H1 (cell line): ENCODE results near the gene LCT. TPM values are rescaled to one million over a fixed set of nuclear protein-coding genes. Genes with fewer than 3 reads are reported as not detected.

Source experiments
- CTCF ChIA-PET: fragments of 300-600 bp; sonication (Branson Sonifier 250); formaldehyde crosslinking; loops from one replicate; lab custom pipeline; 2021; ENCODE audit not compliant: partially characterized antibody; lab: Charles Lee
- POLR2A ChIA-PET: fragments of 300-600 bp; sonication (Branson Sonifier 250); formaldehyde crosslinking; loops from one replicate; lab custom pipeline; 2021; ENCODE audit warnings: inconsistent platforms; ENCODE audit not compliant: partially characterized antibody; lab: Charles Lee
- DNase-seq, 2 experiments: peaks; one replicate each; pipeline versions ENCODE4 v3.0.0 to v3.0.0-alpha.2; 2010 to 2022; ENCODE audit warnings: low spot score in 2 of 2, low read depth in 1 of 2, mixed read lengths in 1 of 2
- FAIRE-seq: peaks from 2 replicates; lab custom pipeline; 2011; peaks lifted over from hg19 to GRCh38; lab: Jason Lieb, UNC
- H2AFZ ChIP-seq: 2 replicates; pipeline ENCODE4 v1.8.1; 2012; ENCODE audit warnings: low read length, inconsistent platforms
- H2AK5ac ChIP-seq: 2 replicates; pipeline ENCODE4 v1.6.1; 2013; ENCODE audit warnings: low read depth, low read length
- H2BK120ac ChIP-seq: replicated peaks from 2 replicates; pipeline ENCODE3; 2013; ENCODE audit warnings: low read depth, low read length, inconsistent platforms
- H2BK12ac ChIP-seq: 2 replicates; pipeline ENCODE4 v1.6.1; 2013; ENCODE audit warnings: low read depth, low read length
- H2BK15ac ChIP-seq: 2 replicates; pipeline ENCODE4 v1.6.1; 2013; ENCODE audit warnings: low read length
- H2BK20ac ChIP-seq: 2 replicates; pipeline ENCODE4 v1.6.1; 2013; ENCODE audit warnings: low read length
- H2BK5ac ChIP-seq: 2 replicates; pipeline ENCODE4 v1.6.1; 2013; ENCODE audit warnings: low read depth, low read length
- H3K14ac ChIP-seq: 2 replicates; pipeline ENCODE4 v1.6.1; 2013; ENCODE audit warnings: inconsistent platforms; ENCODE audit not compliant: insufficient read length
- H3K18ac ChIP-seq: 2 replicates; pipeline ENCODE4 v1.6.1; 2013; ENCODE audit warnings: low read length; ENCODE audit errors: extremely low read depth
- H3K23ac ChIP-seq: 2 replicates; pipeline ENCODE4 v1.6.1; 2013; ENCODE audit warnings: inconsistent platforms; ENCODE audit not compliant: insufficient read length
- H3K23me2 ChIP-seq: 2 replicates; pipeline ENCODE4 v1.6.1; 2013; ENCODE audit warnings: low read depth, low read length
- H3K27ac ChIP-seq: 2 replicates; pipeline ENCODE4 v1.6.1; 2011; ENCODE audit warnings: low read depth, low read length, inconsistent platforms
- H3K27me3 ChIP-seq, 4 experiments: replicated peaks in 1 of 4; 1 replicate in 1 of 4; 2 replicates in 3 of 4; pipeline versions ENCODE4 v1.6.1 to v1.8.1; 2011 to 2013; ENCODE audit warnings: low read length in 3 of 4, mild to moderate bottlenecking in 3 of 4, inconsistent platforms in 2 of 4, mixed read lengths in 2 of 4, moderate library complexity in 1 of 4; ENCODE audit not compliant: control insufficient read depth in 3 of 4, insufficient read depth in 3 of 4; ENCODE audit errors: extremely low read depth in 1 of 4
- H3K36me3 ChIP-seq, 4 experiments: 2 replicates each; pipeline versions ENCODE4 v1.6.1 to v1.8.1; 2011 to 2013; ENCODE audit warnings: mild to moderate bottlenecking in 4 of 4, low read length in 3 of 4, moderate library complexity in 2 of 4, control low read depth in 1 of 4, inconsistent platforms in 1 of 4; ENCODE audit not compliant: insufficient read depth in 4 of 4, control insufficient read depth in 2 of 4
- H3K4ac ChIP-seq: replicated peaks from 2 replicates; pipeline ENCODE3; 2013; ENCODE audit warnings: low read length, low read depth, mixed read lengths, inconsistent platforms; ENCODE audit not compliant: insufficient read length
- H3K4me1 ChIP-seq, 4 experiments: replicated peaks in 1 of 4; 1 replicate in 1 of 4; 2 replicates in 3 of 4; pipeline versions ENCODE4 v1.6.1 to v1.8.1; 2011 to 2013; ENCODE audit warnings: low read length in 3 of 4, inconsistent platforms in 2 of 4, mixed read lengths in 1 of 4; ENCODE audit not compliant: insufficient read depth in 4 of 4, control insufficient read depth in 3 of 4
- H3K4me2 ChIP-seq, 2 experiments: 2 replicates each; pipeline versions ENCODE4 v1.6.1 to v1.8.1; 2011 to 2013; ENCODE audit warnings: low read depth in 2 of 2, low read length in 2 of 2, control low read depth in 1 of 2, inconsistent platforms in 1 of 2, mild to moderate bottlenecking in 1 of 2; ENCODE audit not compliant: insufficient read depth in 1 of 2
- H3K4me3 ChIP-seq, 4 experiments: fragments of 200-600, 300-600 bp in 1 of 4; sonication (generic), shearing (Covaris generic), sonication (Bioruptor Twin) in 1 of 4; 2 replicates each; pipeline versions ENCODE4 v1.5.1 to v1.8.1; 2011 to 2016; ENCODE audit warnings: low read length in 4 of 4, low read depth in 3 of 4, control low read depth in 2 of 4, inconsistent platforms in 2 of 4, mild to moderate bottlenecking in 2 of 4, mixed read lengths in 1 of 4, moderate library complexity in 1 of 4; ENCODE audit not compliant: insufficient read depth in 2 of 4; ENCODE audit errors: extremely low read depth in 1 of 4
- H3K56ac ChIP-seq: replicated peaks from 2 replicates; pipeline ENCODE3; 2013; ENCODE audit warnings: low read depth, mild to moderate bottlenecking, mixed read lengths, low read length, inconsistent platforms; ENCODE audit not compliant: insufficient read length
- H3K79me1 ChIP-seq: 2 replicates; pipeline ENCODE4 v1.6.1; 2013; ENCODE audit warnings: low read depth, low read length, control low read depth
- H3K79me2 ChIP-seq, 2 experiments: 2 replicates each; pipeline versions ENCODE4 v1.6.1 to v1.8.1; 2012 to 2013; ENCODE audit warnings: low read length in 2 of 2, mild to moderate bottlenecking in 2 of 2, inconsistent platforms in 1 of 2; ENCODE audit not compliant: insufficient read depth in 2 of 2, control insufficient read depth in 1 of 2
- H3K9ac ChIP-seq, 4 experiments: replicated peaks in 1 of 4; 1 replicate in 1 of 4; 2 replicates in 3 of 4; pipeline versions ENCODE4 v1.6.1 to v1.8.1; 2011 to 2013; ENCODE audit warnings: low read depth in 3 of 4, low read length in 3 of 4, control low read depth in 2 of 4, mild to moderate bottlenecking in 2 of 4, moderate library complexity in 2 of 4, inconsistent platforms in 1 of 4; ENCODE audit errors: extremely low read depth in 1 of 4
- H3K9me3 ChIP-seq, 2 experiments: 2 replicates each; pipeline versions ENCODE4 v1.6.1 to v1.8.1; 2012 to 2013; ENCODE audit warnings: mild to moderate bottlenecking in 2 of 2, moderate library complexity in 2 of 2, control low read depth in 1 of 2, inconsistent platforms in 1 of 2, low read depth in 1 of 2, low read length in 1 of 2, mixed read lengths in 1 of 2; ENCODE audit not compliant: insufficient read depth in 2 of 2
- H4K20me1 ChIP-seq, 2 experiments: replicated peaks in 1 of 2; 2 replicates each; pipeline versions ENCODE3 to v1.8.1; 2011 to 2013; ENCODE audit warnings: inconsistent platforms in 2 of 2, low read length in 2 of 2, mild to moderate bottlenecking in 1 of 2; ENCODE audit not compliant: insufficient read depth in 2 of 2, control insufficient read depth in 1 of 2
- H4K5ac ChIP-seq: 2 replicates; pipeline ENCODE4 v1.6.1; 2013; ENCODE audit warnings: low read length, low read depth, mixed read lengths, inconsistent platforms; ENCODE audit not compliant: insufficient read length
- H4K8ac ChIP-seq: 2 replicates; pipeline ENCODE4 v1.8.0; 2013; ENCODE audit warnings: mild to moderate bottlenecking, moderate library complexity, low read length, inconsistent platforms; ENCODE audit not compliant: insufficient read depth; ENCODE audit errors: extremely low read depth
- H4K91ac ChIP-seq: replicated peaks from 2 replicates; pipeline ENCODE3; 2013; ENCODE audit warnings: low read length, mixed read lengths, inconsistent platforms; ENCODE audit not compliant: insufficient read length
- EP300 ChIP-seq, 2 experiments: IDR thresholded peaks; 1 replicate in 1 of 2; 2 replicates in 1 of 2; pipeline ENCODE4 v1.6.1; 2011 to 2012; ENCODE audit warnings: low read depth in 2 of 2, low read length in 2 of 2, mild to moderate bottlenecking in 2 of 2, borderline replicate concordance in 1 of 2, inconsistent platforms in 1 of 2, moderate library complexity in 1 of 2
- HDAC2 ChIP-seq, 2 experiments: fragments of 300-600 bp in 1 of 2; sonication (generic) in 1 of 2; IDR thresholded peaks; 2 replicates each; pipeline ENCODE4 v1.6.1; 2011 to 2012; ENCODE audit warnings: low read depth in 2 of 2, low read length in 2 of 2, mild to moderate bottlenecking in 2 of 2, moderate library complexity in 2 of 2, borderline replicate concordance in 1 of 2, inconsistent platforms in 1 of 2
- NANOG ChIP-seq: IDR thresholded peaks from 2 replicates; pipeline ENCODE4 v1.6.1; 2011; ENCODE audit warnings: low read length, low read depth, mild to moderate bottlenecking, inconsistent platforms; ENCODE audit not compliant: insufficient read depth, poor library complexity, severe bottlenecking
- RNF2 ChIP-seq: fragments of 200-900, 300-1000 bp; sonication (generic); IDR thresholded peaks from 2 replicates; pipeline ENCODE4 v1.7.1; 2016; ENCODE audit warnings: borderline replicate concordance, low read depth, mild to moderate bottlenecking, antibody characterized with exemption, low read length; ENCODE audit not compliant: poor library complexity, severe bottlenecking; ENCODE audit errors: missing control alignments
- SIN3A ChIP-seq, 2 experiments: IDR thresholded peaks in 1 of 2; conservative IDR thresholded peaks in 1 of 2; 2 replicates each; pipeline ENCODE4 v1.6.1; 2011 to 2012; ENCODE audit warnings: low read length in 2 of 2, improper control_type of control experiment in 1 of 2, low read depth in 1 of 2, mild to moderate bottlenecking in 1 of 2
- SP4 ChIP-seq: IDR thresholded peaks from 2 replicates; pipeline ENCODE4 v1.6.1; 2012; ENCODE audit warnings: low read length, inconsistent platforms
- TBP ChIP-seq: IDR thresholded peaks from 2 replicates; pipeline ENCODE4 v1.6.1; 2011; ENCODE audit warnings: low read depth, low read length, improper control_type of control experiment
- YY1 ChIP-seq: IDR thresholded peaks from 2 replicates; pipeline ENCODE4 v1.6.1; 2011; ENCODE audit warnings: low read depth, mild to moderate bottlenecking, low read length
- WGBS, 2 experiments: shearing (Covaris generic) in 1 of 2; methylation state at CpG; one replicate each; pipeline versions ENCODE4 v1.1.6 to v1.1.7; 2013 to 2015; ENCODE audit warnings: low lambda C conversion rate in 2 of 2, mixed read lengths in 2 of 2, inconsistent platforms in 1 of 2, low coverage in 1 of 2, missing lambda C conversion rate in 1 of 2; ENCODE audit not compliant: insufficient replicate concordance in 2 of 2, insufficient coverage in 1 of 2, insufficient read length in 1 of 2; ENCODE audit errors: extremely low coverage in 1 of 2, missing lambda C conversion rate in 1 of 2; 5-methylcytosine and 5-hydroxymethylcytosine counted together
- polyA plus RNA-seq, 7 experiments: library from polyadenylated mRNA; depleted of rRNA in 3 of 7; stranded (reverse) in 5 of 7; unstranded in 2 of 7; fragments of >200 nt in 5 of 7; fragments of 200-250 nt in 2 of 7; gene quantifications; 1 replicate in 5 of 7; 2 replicates in 1 of 7; 4 replicates in 1 of 7; pipeline versions ENCODE4 v1.2.1 to v1.2.3, GENCODE V29; 2011 to 2013; ENCODE audit warnings: missing spikeins in 2 of 7, mixed read lengths in 2 of 7
- total RNA-seq: library from RNA; stranded (reverse); fragmentation: NEBNext Ultra II Directional; extraction: Animal tissue kit (Norgen Biotek cat#: 25700); gene quantifications from 2 replicates; pipeline ENCODE4 v1.2.1, GENCODE V29; 2021
- TF ChIP-seq, protein P1 (sequence below), 3 experiments: IDR thresholded peaks; 1 replicate in 2 of 3; 2 replicates in 1 of 3; pipeline versions ENCODE4 v1.5.1 to v1.6.1; 2011; ENCODE audit warnings: low read length in 3 of 3, mild to moderate bottlenecking in 3 of 3, inconsistent platforms in 2 of 3, low read depth in 1 of 3, moderate library complexity in 1 of 3; ENCODE audit not compliant: insufficient read depth in 1 of 3; ENCODE audit errors: control extremely low read depth in 1 of 3

LCT gene
- total and polyA plus RNA-seq, 2 of the 8 experiments (the other 6 are each of a cell fraction or from before 2014, with no cell fraction given), result 0.06 TPM; not detected in 1

DNA sequence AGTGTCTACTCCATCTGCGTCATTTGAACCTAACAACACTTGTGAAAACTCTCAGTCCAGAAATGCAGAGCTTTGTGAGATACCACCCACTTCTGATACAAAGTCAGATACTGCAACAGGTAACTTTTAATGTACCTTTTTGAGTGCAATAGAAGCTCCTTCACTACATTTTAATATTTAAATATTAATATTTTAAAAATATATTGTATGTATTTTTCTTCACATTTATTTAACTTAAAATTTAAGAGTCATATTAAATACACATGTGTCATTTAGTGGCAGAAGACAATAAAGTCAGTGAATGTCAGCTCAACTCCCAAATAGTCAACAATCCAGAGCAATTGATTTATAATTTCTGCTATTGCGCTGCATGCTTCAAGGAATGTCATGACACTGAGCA lies 81.4 kb downstream of the LCT start:
- peaks cover 6 to 59% (median 31%) of the 10 kb centered on the region in 4 experiments for H3K36me3 ChIP-seq
- H3K79me1 ChIP-seq, result no peaks in the 10 kb centered on the region
- no peak overlapping the region for H4K8ac ChIP-seq
- no peak overlapping the region for H2AFZ ChIP-seq
- no peak overlapping the region for H3K4ac ChIP-seq
- H2BK5ac ChIP-seq, result no peak overlapping the region
- H3K14ac ChIP-seq, result no peak overlapping the region
- H3K27me3 ChIP-seq, result no peaks in the 10 kb centered on the region
- no peak overlapping the region for H3K4me3 ChIP-seq
- POLR2A ChIA-PET, result interaction anchor here (1.1 to 1.2 kb wide), 3 partner anchors 9 to 36 kb away, joined by 3 read pairs; no protein-coding TSS in a partner anchor
- H4K91ac ChIP-seq, result no peak overlapping the region
- H2BK20ac ChIP-seq, result no peak overlapping the region
- H4K5ac ChIP-seq, result no peak overlapping the region
- no peak overlapping the region for H3K18ac ChIP-seq
- H3K4me1 ChIP-seq, result no peaks in the 10 kb centered on the region
- CTCF ChIA-PET, result interaction anchor here (0.9 to 1.3 kb wide), 4 partner anchors 11 to 89 kb away, joined by 3 to 5 read pairs (median 4); no protein-coding TSS in a partner anchor
- DNase-seq (no peak), FAIRE-seq (no peak)
- H3K23me2 ChIP-seq, result no peaks in the 10 kb centered on the region
- no peaks in the 10 kb centered on the region for H3K79me2 ChIP-seq
- WGBS, 2 experiments, result 98% methylated on average over 2 of the region's 2 CpGs; no CpG with 5 or more reads in 1 of the 2 experiments
- no peak overlapping the region for H2BK15ac ChIP-seq
- no peak overlapping the region for H2BK12ac ChIP-seq
- H3K4me2 ChIP-seq, result no peak overlapping the region
- H4K20me1 ChIP-seq, result peaks cover 2% of the 10 kb centered on the region in 2 experiments
- H3K23ac ChIP-seq, result no peak overlapping the region
- no peaks in the 10 kb centered on the region for H3K9me3 ChIP-seq
- H2BK120ac ChIP-seq, result no peak overlapping the region
- no peak overlapping the region for H3K9ac ChIP-seq
- no peak overlapping the region for H3K56ac ChIP-seq
- no peak overlapping the region for H2AK5ac ChIP-seq
- H3K27ac ChIP-seq, result no peak overlapping the region
- no peak for TF ChIP-seq SIN3A (conservative IDR thresholded peaks at IDR 0.05 in 1 of 2, IDR thresholded peaks at IDR 0.05 in 1 of 2; ENCODE audit: low read depth in 1 of 2, low read length in 2 of 2)
- TF ChIP-seq TBP, result no peak
- TF ChIP-seq, protein P1, sequence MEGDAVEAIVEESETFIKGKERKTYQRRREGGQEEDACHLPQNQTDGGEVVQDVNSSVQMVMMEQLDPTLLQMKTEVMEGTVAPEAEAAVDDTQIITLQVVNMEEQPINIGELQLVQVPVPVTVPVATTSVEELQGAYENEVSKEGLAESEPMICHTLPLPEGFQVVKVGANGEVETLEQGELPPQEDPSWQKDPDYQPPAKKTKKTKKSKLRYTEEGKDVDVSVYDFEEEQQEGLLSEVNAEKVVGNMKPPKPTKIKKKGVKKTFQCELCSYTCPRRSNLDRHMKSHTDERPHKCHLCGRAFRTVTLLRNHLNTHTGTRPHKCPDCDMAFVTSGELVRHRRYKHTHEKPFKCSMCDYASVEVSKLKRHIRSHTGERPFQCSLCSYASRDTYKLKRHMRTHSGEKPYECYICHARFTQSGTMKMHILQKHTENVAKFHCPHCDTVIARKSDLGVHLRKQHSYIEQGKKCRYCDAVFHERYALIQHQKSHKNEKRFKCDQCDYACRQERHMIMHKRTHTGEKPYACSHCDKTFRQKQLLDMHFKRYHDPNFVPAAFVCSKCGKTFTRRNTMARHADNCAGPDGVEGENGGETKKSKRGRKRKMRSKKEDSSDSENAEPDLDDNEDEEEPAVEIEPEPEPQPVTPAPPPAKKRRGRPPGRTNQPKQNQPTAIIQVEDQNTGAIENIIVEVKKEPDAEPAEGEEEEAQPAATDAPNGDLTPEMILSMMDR (IDR thresholded peaks at IDR 0.05; ENCODE audit: control extremely low read depth in 1 of 3, insufficient read depth in 1 of 3, low read depth in 1 of 3, low read length in 3 of 3), result no peak
- no peak for TF ChIP-seq SP4
- TF ChIP-seq HDAC2 (IDR thresholded peaks at IDR 0.05; ENCODE audit: borderline replicate concordance in 1 of 2, low read depth in 2 of 2, low read length in 2 of 2), result no peak
- no peak for TF ChIP-seq RNF2
- no peak for TF ChIP-seq EP300 (IDR thresholded peaks at IDR 0.05; ENCODE audit: borderline replicate concordance in 1 of 2, low read depth in 2 of 2, low read length in 2 of 2)
- TF ChIP-seq YY1, result no peak
- TF ChIP-seq NANOG, result no peak
